Measurements from ENCODE around the gene CD24.
"Not testable (repeated sequence)": the region's sequence is repeated elsewhere in the genome, so short reads cannot be mapped to it uniquely, and the experiment has no call there.

Gene CD24

GRCh38 chr6:106974336-106974998, at the start of gene CD24:
Gene CD24, minus strand, starts transcription at chr6:106974729. Its CDS starts 83 bp downstream, at chr6:106974646.
- no peak for DNase-seq (ENCODE audit: low read depth in 1 of 2, low spot score in 1 of 2)

GRCh38 chr6:107021446-107022185, 47.1 kb upstream of the CD24 start:
- DNase-seq (ENCODE audit: low read depth in 1 of 2, low spot score in 1 of 2), result no peak

- DNase-seq (ENCODE audit: low read depth in 1 of 2, low spot score in 1 of 2), result no peak
Observed at GRCh38 chr6:107020239-107020638, 45.7 kb upstream of the CD24 start.

GRCh38 chr6:107019628-107020027, 45.1 kb upstream of the CD24 start:
- DNase-seq (ENCODE audit: low read depth in 1 of 2, low spot score in 1 of 2), result not testable (repeated sequence)

- DNase-seq (ENCODE audit: low read depth in 1 of 2, low spot score in 1 of 2), result no peak
Observed at GRCh38 chr6:107019047-107019446, 44.5 kb upstream of the CD24 start.

- no peak for DNase-seq (ENCODE audit: low read depth in 1 of 2, low spot score in 1 of 2)
Observed at GRCh38 chr6:107009499-107009898, 35.0 kb upstream of the CD24 start.

GRCh38 chr6:106997392-106998158, 23.0 kb upstream of the CD24 start:
- peak in 1 of 2 donors; percentile 32 for DNase-seq (ENCODE audit: low read depth in 1 of 2, low spot score in 1 of 2)

- no peak for DNase-seq (ENCODE audit: low read depth in 1 of 2, low spot score in 1 of 2)
Observed at GRCh38 chr6:106995640-106996039, 21.1 kb upstream of the CD24 start.

- DNase-seq (ENCODE audit: low read depth in 1 of 2, low spot score in 1 of 2), result not testable (repeated sequence)
Observed at GRCh38 chr6:106989737-106990136, 15.2 kb upstream of the CD24 start.

GRCh38 chr6:106988664-106989063, 14.1 kb upstream of the CD24 start:
- DNase-seq (ENCODE audit: low read depth in 1 of 2, low spot score in 1 of 2), result no peak

GRCh38 chr6:106981926-106982325, 7.4 kb upstream of the CD24 start:
- no peak for DNase-seq (ENCODE audit: low read depth in 1 of 2, low spot score in 1 of 2)

GRCh38 chr6:106980926-106981325, 6.4 kb upstream of the CD24 start:
- no peak for DNase-seq (ENCODE audit: low read depth in 1 of 2, low spot score in 1 of 2)

GRCh38 chr6:106979435-106979884, 4.9 kb upstream of the CD24 start:
- DNase-seq (ENCODE audit: low read depth in 1 of 2, low spot score in 1 of 2), result peak; percentile 63 to 73

- DNase-seq (ENCODE audit: low read depth in 1 of 2, low spot score in 1 of 2), result no peak
Observed at GRCh38 chr6:106977246-106977645, 2.7 kb upstream of the CD24 start.

GRCh38 chr6:106976270-106976669, 1.7 kb upstream of the CD24 start:
- no peak for DNase-seq (ENCODE audit: low read depth in 1 of 2, low spot score in 1 of 2)

- no peak for DNase-seq (ENCODE audit: low read depth in 1 of 2, low spot score in 1 of 2)
Observed at GRCh38 chr6:106975738-106976064, 1.2 kb upstream of the CD24 start.

- no peak for DNase-seq (ENCODE audit: low read depth in 1 of 2, low spot score in 1 of 2)
Observed at GRCh38 chr6:106974999-106975737, 639 bp upstream of the CD24 start.

- DNase-seq (ENCODE audit: low read depth in 1 of 2, low spot score in 1 of 2), result no peak
Observed at GRCh38 chr6:106973836-106974335, 643 bp downstream of the CD24 start.

- DNase-seq (ENCODE audit: low read depth in 1 of 2, low spot score in 1 of 2), result no peak
Observed at GRCh38 chr6:106973018-106973835, 1.3 kb downstream of the CD24 start.

GRCh38 chr6:106972500-106972899, 2.0 kb downstream of the CD24 start:
- DNase-seq (ENCODE audit: low read depth in 1 of 2, low spot score in 1 of 2), result no peak
